Epithelial cell of proximal tubule (primary cell): ENCODE data around the gene AGPAT4. TPM values are rescaled to one million over a fixed set of nuclear protein-coding genes. Genes with fewer than 3 reads are reported as not detected.

ENCODE experiments used
- DNase-seq: peaks from one replicate; pipeline ENCODE4 v3.0.0-alpha.2; 2011; ENCODE audit warnings: low read depth
- H3K4me3 ChIP-seq: 2 replicates; pipeline ENCODE4 v1.5.1; 2011; ENCODE audit warnings: low read depth, mild to moderate bottlenecking, low read length
- total RNA-seq: library from RNA; depleted of rRNA; stranded (reverse); fragments of >200 nt; gene quantifications from 2 replicates; pipeline ENCODE4 v1.2.3, GENCODE V29; 2015
- TF ChIP-seq, protein P1 (sequence below): conservative IDR thresholded peaks from 2 replicates; pipeline ENCODE4 v1.5.1; 2012; ENCODE audit warnings: low read depth, mild to moderate bottlenecking, low read length

Gene AGPAT4
- total RNA-seq, 1 donor from 2014 or later: 12.2 TPM

DNA sequence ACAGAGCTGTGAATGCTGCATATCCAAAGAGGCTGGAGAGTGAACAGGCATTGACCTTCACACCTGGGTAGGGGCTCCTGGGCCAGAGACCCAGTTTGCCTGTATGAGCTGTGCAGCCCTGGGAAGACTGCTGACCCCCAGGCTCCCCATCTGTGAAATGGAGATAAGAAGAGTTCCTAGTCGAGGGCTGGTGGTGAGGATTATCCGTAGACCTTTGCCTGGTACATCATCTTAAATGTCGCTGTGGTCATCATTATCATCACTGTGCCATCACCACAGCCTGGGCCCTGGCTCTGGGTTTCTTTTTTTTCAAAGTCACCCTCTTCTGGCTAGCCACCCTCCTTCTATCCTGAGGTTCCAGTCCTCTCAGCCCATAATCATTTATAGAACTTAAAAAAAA is 12.0 kb downstream of the AGPAT4 start:
- TF ChIP-seq, protein P1, sequence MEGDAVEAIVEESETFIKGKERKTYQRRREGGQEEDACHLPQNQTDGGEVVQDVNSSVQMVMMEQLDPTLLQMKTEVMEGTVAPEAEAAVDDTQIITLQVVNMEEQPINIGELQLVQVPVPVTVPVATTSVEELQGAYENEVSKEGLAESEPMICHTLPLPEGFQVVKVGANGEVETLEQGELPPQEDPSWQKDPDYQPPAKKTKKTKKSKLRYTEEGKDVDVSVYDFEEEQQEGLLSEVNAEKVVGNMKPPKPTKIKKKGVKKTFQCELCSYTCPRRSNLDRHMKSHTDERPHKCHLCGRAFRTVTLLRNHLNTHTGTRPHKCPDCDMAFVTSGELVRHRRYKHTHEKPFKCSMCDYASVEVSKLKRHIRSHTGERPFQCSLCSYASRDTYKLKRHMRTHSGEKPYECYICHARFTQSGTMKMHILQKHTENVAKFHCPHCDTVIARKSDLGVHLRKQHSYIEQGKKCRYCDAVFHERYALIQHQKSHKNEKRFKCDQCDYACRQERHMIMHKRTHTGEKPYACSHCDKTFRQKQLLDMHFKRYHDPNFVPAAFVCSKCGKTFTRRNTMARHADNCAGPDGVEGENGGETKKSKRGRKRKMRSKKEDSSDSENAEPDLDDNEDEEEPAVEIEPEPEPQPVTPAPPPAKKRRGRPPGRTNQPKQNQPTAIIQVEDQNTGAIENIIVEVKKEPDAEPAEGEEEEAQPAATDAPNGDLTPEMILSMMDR: no peak
- no peak for DNase-seq
- H3K4me3 ChIP-seq: no peak overlapping the region

DNA sequence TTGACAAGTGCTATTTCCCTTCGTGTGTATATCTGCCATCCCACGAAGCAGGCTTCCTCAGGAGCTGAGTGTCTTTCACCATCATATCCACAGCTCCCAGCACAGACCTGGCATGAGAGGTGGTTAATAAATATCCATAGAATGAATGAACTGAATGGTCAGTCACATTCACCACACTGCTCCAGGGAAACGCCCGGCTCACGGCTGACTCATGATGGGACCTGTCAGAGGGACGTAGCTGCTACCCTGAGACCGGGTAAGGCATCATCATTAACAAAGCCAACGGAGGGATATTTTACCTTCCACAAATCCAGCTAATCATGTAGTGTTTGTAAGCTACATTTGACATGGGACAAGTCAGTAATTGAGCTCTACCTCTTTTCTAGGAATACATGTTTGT is 12.5 kb downstream of the AGPAT4 start:
- DNase-seq: peak; percentile 42
- H3K4me3 ChIP-seq: no peak overlapping the region
- TF ChIP-seq, protein P1: no peak

DNA sequence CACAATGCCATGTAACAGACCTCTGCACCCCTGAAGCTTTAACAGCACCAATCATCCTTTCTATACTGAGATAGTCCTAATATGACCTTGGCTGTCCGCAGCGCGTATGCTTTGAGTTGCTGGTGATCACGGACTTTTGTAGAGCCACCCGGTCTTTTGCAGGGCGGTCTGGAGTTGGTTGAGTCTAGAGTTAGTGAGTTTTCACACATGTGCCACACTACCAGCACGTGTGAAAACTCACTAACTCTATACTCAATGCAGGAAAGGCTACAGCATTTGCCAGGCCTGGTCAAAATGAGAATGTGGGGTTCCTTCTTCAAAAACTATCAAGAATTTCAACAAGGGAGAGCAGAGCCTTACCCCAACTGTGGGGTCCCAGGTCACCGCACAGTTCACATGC is 14.6 kb downstream of the AGPAT4 start:
- TF ChIP-seq, protein P1: no peak

DNA sequence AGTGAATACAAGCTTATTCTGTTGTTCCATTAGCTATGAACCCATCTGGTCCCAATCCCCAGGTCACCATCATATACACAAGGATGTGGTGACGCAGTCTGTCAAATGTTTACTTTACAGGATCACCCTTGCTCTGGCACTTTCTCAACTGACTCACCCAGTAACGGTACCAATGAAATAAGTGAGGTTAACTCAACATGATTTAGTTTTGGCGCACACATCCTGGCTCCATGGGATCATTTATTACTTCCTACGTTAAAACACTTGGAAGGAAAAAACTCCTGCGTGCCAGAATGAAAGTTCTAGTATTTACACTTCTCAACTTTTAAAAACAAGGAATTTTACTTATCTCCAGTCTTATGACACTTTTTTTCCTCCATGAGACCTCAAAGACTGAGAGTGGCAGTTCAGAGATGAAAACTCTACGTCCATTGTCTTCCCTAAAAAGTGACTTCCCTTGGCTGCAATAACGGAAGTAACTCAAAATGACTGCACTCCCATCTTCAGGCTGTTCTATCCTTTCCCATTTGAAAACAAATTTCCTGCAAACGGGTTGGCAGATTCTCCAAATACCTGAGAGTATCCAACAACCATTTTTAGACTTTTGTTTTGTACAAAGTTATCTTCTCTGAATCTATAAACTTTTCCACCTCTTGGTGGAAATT is 15.9 kb downstream of the AGPAT4 start:
- no peak for DNase-seq
- TF ChIP-seq, protein P1: no peak
- H3K4me3 ChIP-seq: no peak overlapping the region

More for the DNA sequence above, 14.6 kb downstream of the AGPAT4 start:
- DNase-seq: no peak
- no peak overlapping the region for H3K4me3 ChIP-seq

DNA sequence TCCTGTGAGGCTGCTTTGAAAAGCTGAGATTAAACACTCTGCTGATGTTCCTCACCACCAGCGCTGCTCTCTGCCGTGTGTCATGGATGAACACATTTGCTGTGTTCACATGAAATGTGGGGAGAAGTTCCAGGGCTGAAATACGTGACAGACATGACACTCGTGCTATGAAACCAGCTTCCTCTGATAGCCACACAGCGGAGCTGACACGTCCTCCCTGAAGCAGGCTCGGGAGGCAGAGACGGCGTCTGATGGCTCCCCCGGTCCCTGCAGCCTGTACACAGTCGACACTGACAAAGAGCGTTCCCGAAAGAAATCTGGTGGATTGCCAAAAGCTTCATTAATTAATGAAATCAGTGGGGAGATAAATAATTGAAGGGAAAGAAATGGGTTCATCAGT is 17.5 kb downstream of the AGPAT4 start:
- no peak for DNase-seq
- H3K4me3 ChIP-seq: no peak overlapping the region
- TF ChIP-seq, protein P1: no peak

DNA sequence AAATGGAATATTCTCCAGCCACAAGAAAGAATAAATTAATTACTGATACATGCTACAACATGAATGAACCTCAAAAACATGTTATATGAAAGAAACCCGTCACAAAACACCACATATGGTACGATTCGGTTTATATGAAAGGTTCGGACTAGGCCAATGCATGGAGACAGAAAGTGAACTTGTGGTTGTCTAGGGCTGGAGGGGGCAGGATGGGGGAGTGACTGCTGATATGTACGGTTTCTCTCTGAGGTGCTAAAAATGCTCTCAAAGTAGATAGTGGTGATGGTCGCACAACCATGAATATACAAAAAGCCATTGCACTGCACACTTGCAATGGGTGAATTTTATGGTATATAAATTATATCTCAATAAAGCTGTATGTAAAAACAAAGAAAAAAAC is 18.3 kb downstream of the AGPAT4 start:
- TF ChIP-seq, protein P1: no peak
- DNase-seq: no peak
- H3K4me3 ChIP-seq: no peak overlapping the region

DNA sequence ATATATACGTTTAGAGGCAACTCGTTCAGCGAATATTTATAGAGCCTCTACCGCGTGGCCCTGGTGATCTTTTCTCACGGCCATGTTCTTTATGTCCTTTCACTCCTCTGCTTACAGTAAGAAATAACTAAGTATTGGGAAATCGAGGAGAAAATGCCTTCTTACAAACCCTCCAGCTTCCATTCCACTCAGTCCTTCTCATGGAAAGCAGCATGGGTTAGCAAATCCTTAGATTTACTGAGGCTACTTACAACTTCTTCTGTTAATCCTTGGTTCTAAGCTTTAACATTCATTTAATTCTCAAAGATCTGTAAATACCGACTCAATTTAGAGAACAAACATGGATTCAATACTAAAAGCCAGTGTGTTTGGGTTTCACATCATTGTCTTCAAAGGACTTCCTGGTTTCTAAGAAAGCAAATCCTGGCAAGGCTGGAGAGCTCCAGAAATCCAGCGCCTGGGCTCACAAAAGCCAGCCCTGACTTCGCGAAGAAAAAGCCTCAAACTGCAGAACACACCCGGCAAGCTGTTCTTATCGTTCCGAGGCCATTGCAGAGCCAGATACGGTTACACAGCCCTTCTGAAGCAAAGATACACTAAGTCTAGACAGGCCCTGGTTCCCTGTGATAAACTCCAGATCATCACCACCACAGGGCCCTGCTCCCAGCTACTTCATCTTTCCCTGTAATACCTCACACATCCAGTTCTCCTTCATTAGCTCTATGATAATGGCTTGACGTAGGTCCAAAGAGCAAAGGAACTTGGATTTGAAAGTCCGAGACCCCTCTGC is 19.2 kb downstream of the AGPAT4 start:
- DNase-seq: no peak
- TF ChIP-seq, protein P1: no peak
- H3K4me3 ChIP-seq: no peak overlapping the region
